ENCODE results near the gene SBK1. TPM values are rescaled to one million over a fixed set of nuclear protein-coding genes. Genes with fewer than 3 reads are reported as not detected.

Gene SBK1
- total RNA-seq, 1 donor from 2014 or later, result 13.9 TPM

- FAIRE-seq (no peak), DNase-seq (ENCODE audit: low spot score in 2 of 2) (no peak)
Observed at GRCh38 chr16:28303132-28303531, 10.8 kb downstream of the SBK1 start.

- FAIRE-seq (no peak), DNase-seq (ENCODE audit: low spot score in 2 of 2) (no peak)
Observed at GRCh38 chr16:28304214-28304613, 11.9 kb downstream of the SBK1 start.

GRCh38 chr16:28307936-28308335 lies 15.6 kb downstream of the SBK1 start:
- DNase-seq (ENCODE audit: low spot score in 2 of 2) (no peak), FAIRE-seq (no peak)

- DNase-seq (ENCODE audit: low spot score in 2 of 2) (no peak), FAIRE-seq (no peak)
Observed at GRCh38 chr16:28308794-28309584, 16.7 kb downstream of the SBK1 start.

GRCh38 chr16:28309811-28310311 lies 17.5 kb downstream of the SBK1 start:
- DNase-seq (ENCODE audit: low spot score in 2 of 2) (no peak), FAIRE-seq (no peak)

- DNase-seq (ENCODE audit: low spot score in 2 of 2), result no peak
- FAIRE-seq, result no peak
Observed at GRCh38 chr16:28310796-28311195, 18.5 kb downstream of the SBK1 start.

- FAIRE-seq, result no peak
- no peak for DNase-seq (ENCODE audit: low spot score in 2 of 2)
Observed at GRCh38 chr16:28311413-28311812, 19.1 kb downstream of the SBK1 start.

- DNase-seq (ENCODE audit: low spot score in 2 of 2), result no peak
- no peak for FAIRE-seq
Observed at GRCh38 chr16:28311913-28312312, 19.6 kb downstream of the SBK1 start.

- DNase-seq (ENCODE audit: low spot score in 2 of 2), result no peak
- no peak for FAIRE-seq
Observed at GRCh38 chr16:28312327-28312726, 20.0 kb downstream of the SBK1 start.

- FAIRE-seq (no peak), DNase-seq (ENCODE audit: low spot score in 2 of 2) (no peak)
Observed at GRCh38 chr16:28313587-28313986, 21.3 kb downstream of the SBK1 start.

- no peak for FAIRE-seq
- no peak for DNase-seq (ENCODE audit: low spot score in 2 of 2)
Observed at GRCh38 chr16:28316054-28316453, 23.7 kb downstream of the SBK1 start.

- FAIRE-seq (no peak), DNase-seq (ENCODE audit: low spot score in 2 of 2) (peak; percentile 49 to 75)
Observed at GRCh38 chr16:28317040-28317880, 24.9 kb downstream of the SBK1 start.

- DNase-seq (ENCODE audit: low spot score in 2 of 2) (no peak), FAIRE-seq (no peak)
Observed at GRCh38 chr16:28318042-28318744, 25.9 kb downstream of the SBK1 start.

GRCh38 chr16:28319476-28320022 lies 27.2 kb downstream of the SBK1 start:
- FAIRE-seq (no peak), DNase-seq (ENCODE audit: low spot score in 2 of 2) (no peak)

GRCh38 chr16:28320023-28320561 lies 27.8 kb downstream of the SBK1 start:
- FAIRE-seq, result no peak

GRCh38 chr16:28320741-28321140 lies 28.4 kb downstream of the SBK1 start:
- no peak for DNase-seq (ENCODE audit: low spot score in 2 of 2)
- FAIRE-seq, result no peak

More at GRCh38 chr16:28320023-28320561, 27.8 kb downstream of the SBK1 start:
- DNase-seq (ENCODE audit: low spot score in 2 of 2), result no peak

- peak in 1 of 2 donors; percentile 47 for DNase-seq (ENCODE audit: low spot score in 2 of 2)
- no peak for FAIRE-seq
Observed at GRCh38 chr16:28321700-28322411, 29.5 kb downstream of the SBK1 start.

- no peak for DNase-seq (ENCODE audit: low spot score in 2 of 2)
- no peak for FAIRE-seq
Observed at GRCh38 chr16:28324235-28324886, 32.0 kb downstream of the SBK1 start.

GRCh38 chr16:28324887-28325279 lies 32.6 kb downstream of the SBK1 start:
- no peak for FAIRE-seq

More at GRCh38 chr16:28324887-28325279, 32.6 kb downstream of the SBK1 start:
- no peak for DNase-seq (ENCODE audit: low spot score in 2 of 2)

All from frontal cortex (tissue), 4 donors.